Measurements from ENCODE around the gene CAMK1. TPM values are rescaled to one million over a fixed set of nuclear protein-coding genes. Genes with fewer than 3 reads are reported as not detected.

The CAMK1 gene
- total and polyA plus RNA-seq, 2 donors (not counting 3 experiments of a cell fraction or from before 2014, with no cell fraction given): 23.5 to 28.4 TPM

DNA sequence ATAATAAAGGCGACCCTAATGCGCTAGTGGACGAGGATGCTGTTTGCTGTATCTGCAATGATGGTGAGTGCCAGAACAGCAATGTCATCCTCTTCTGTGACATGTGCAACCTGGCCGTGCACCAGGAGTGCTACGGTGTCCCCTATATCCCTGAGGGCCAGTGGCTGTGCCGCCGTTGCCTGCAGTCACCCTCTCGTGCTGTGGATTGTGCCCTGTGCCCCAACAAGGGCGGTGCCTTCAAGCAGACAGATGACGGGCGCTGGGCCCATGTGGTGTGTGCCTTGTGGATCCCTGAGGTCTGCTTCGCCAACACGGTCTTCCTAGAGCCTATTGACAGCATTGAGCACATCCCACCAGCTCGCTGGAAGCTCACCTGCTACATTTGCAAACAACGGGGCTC lies 30.6 kb downstream of the CAMK1 start:
- H2AFZ ChIP-seq (ENCODE audit: low read depth, low read length): no peak overlapping the region
- H3K79me2 ChIP-seq (ENCODE audit: control insufficient read depth, insufficient read depth, low read length): peaks cover 16% of the 10 kb centered on the region
- intact Hi-C loops (cut with micrococcal nuclease): no loop called here

DNA sequence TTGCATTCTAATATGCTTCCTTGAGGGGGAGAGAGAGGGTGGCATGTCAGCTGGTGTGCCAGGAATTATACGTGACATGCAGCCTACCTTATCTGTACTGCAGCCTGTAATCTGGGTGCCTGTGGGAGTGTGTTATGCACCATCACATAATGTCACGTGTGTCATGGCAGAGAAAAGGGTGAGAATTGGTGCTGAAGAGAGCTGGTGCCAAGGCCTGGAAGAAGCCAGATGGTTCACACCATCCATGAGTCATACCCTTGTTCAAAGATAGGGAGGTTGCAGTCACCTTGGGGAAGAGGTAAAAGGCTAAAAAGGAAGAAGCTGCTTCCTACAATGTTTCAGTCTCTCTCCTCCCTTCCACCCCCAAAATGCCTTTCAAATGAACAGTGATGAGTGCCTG lies 32.9 kb downstream of the CAMK1 start:
- no peak overlapping the region for H2AFZ ChIP-seq (ENCODE audit: low read depth, low read length)
- no peaks in the 10 kb centered on the region for H3K27me3 ChIP-seq (ENCODE audit: control insufficient read depth in 2 of 2, insufficient read depth in 2 of 2, low read length in 2 of 2)
- H3K9ac ChIP-seq (replicated peaks; ENCODE audit: extremely low read depth, insufficient read depth, low read length): no peak overlapping the region
- TF ChIP-seq POLR2AphosphoS5 (IDR thresholded peaks at IDR 0.05; ENCODE audit: insufficient read depth, low read depth, low read length): no peak
- TF ChIP-seq, protein P1, sequence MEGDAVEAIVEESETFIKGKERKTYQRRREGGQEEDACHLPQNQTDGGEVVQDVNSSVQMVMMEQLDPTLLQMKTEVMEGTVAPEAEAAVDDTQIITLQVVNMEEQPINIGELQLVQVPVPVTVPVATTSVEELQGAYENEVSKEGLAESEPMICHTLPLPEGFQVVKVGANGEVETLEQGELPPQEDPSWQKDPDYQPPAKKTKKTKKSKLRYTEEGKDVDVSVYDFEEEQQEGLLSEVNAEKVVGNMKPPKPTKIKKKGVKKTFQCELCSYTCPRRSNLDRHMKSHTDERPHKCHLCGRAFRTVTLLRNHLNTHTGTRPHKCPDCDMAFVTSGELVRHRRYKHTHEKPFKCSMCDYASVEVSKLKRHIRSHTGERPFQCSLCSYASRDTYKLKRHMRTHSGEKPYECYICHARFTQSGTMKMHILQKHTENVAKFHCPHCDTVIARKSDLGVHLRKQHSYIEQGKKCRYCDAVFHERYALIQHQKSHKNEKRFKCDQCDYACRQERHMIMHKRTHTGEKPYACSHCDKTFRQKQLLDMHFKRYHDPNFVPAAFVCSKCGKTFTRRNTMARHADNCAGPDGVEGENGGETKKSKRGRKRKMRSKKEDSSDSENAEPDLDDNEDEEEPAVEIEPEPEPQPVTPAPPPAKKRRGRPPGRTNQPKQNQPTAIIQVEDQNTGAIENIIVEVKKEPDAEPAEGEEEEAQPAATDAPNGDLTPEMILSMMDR (IDR thresholded peaks at IDR 0.05; ENCODE audit: extremely low read depth in 1 of 2, insufficient read depth in 1 of 2, low read depth in 1 of 2, low read length in 2 of 2): no peak
- no peak for TF ChIP-seq MYC (IDR thresholded peaks at IDR 0.05; ENCODE audit: low read depth, low read length)
- TF ChIP-seq GATA2 (IDR thresholded peaks at IDR 0.05; ENCODE audit: insufficient read depth, insufficient read length, low read depth, low read length): no peak
- no peak for TF ChIP-seq JUN (IDR thresholded peaks at IDR 0.05; ENCODE audit: borderline replicate concordance, insufficient read depth, insufficient read length, low read depth)
- TF ChIP-seq FOS (IDR thresholded peaks at IDR 0.05; ENCODE audit: borderline replicate concordance, insufficient read depth, low read length): no peak
- TF ChIP-seq, protein P2, sequence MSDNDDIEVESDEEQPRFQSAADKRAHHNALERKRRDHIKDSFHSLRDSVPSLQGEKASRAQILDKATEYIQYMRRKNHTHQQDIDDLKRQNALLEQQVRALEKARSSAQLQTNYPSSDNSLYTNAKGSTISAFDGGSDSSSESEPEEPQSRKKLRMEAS (IDR thresholded peaks at IDR 0.05; ENCODE audit: insufficient read depth, insufficient read length): no peak
- TF ChIP-seq EZH2 (IDR thresholded peaks at IDR 0.05; ENCODE audit: borderline replicate concordance, low read depth, low read length, severe bottlenecking): no peak
- TF ChIP-seq POLR2A (IDR thresholded peaks at IDR 0.05; ENCODE audit: low read depth, low read length): no peak
- dilution Hi-C loops (cut with MboI; ENCODE audit: extremely low pct_ligation_motif_present, low sequenced_read_pairs): no loop called here
- H3K4me1 ChIP-seq (ENCODE audit: control insufficient read depth, extremely low read depth, insufficient read depth, low read length): peaks cover 11% of the 10 kb centered on the region
- intact Hi-C loops (cut with micrococcal nuclease): no loop called here
- no peak overlapping the region for H3K4me2 ChIP-seq (ENCODE audit: insufficient read depth, low read length)
- H4K20me1 ChIP-seq (replicated peaks; ENCODE audit: control insufficient read depth, extremely low read depth, insufficient read depth, low read length): peaks cover 4% of the 10 kb centered on the region
- H3K9me3 ChIP-seq (replicated peaks; ENCODE audit: control insufficient read depth, insufficient read depth, low read length): no peaks in the 10 kb centered on the region
- H3K4me3 ChIP-seq (replicated peaks in 1 of 3; ENCODE audit: insufficient read depth in 1 of 3, low read depth in 1 of 3, low read length in 3 of 3): no peak overlapping the region
- BruUV-seq (replicated peaks): no TSS peak
- DNase-seq (ENCODE audit: low read depth, low spot score): no peak
- H3K36me3 ChIP-seq (ENCODE audit: control insufficient read depth in 2 of 2, extremely low read depth in 1 of 2, insufficient read depth in 2 of 2, low read length in 2 of 2): peaks cover 33 to 58% of the 10 kb centered on the region in 2 experiments
- H3K27ac ChIP-seq (ENCODE audit: insufficient read depth, low read depth, low read length): no peak overlapping the region
- H3K79me2 ChIP-seq (ENCODE audit: control insufficient read depth, insufficient read depth, low read length): peaks cover 40% of the 10 kb centered on the region
- no peaks in the 10 kb centered on the region for H3K9me1 ChIP-seq (replicated peaks; ENCODE audit: control insufficient read depth, extremely low read depth, insufficient read depth, low read length)
- CTCF ChIA-PET: interaction anchor here (0.6 to 1.5 kb wide), 4 partner anchors 11 to 147 kb away, joined by 3 to 5 read pairs (median 3); partner anchors contain the start of gene OGG1
- no peak for FAIRE-seq
- POLR2A ChIA-PET: no interaction called here

More for the DNA sequence above, 30.6 kb downstream of the CAMK1 start:
- H3K4me3 ChIP-seq (replicated peaks in 1 of 3; ENCODE audit: insufficient read depth in 1 of 3, low read depth in 1 of 3, low read length in 3 of 3): no peak overlapping the region
- no peaks in the 10 kb centered on the region for H3K9me3 ChIP-seq (replicated peaks; ENCODE audit: control insufficient read depth, insufficient read depth, low read length)
- no peaks in the 10 kb centered on the region for H3K4me1 ChIP-seq (ENCODE audit: control insufficient read depth, extremely low read depth, insufficient read depth, low read length)
- TF ChIP-seq POLR2A (IDR thresholded peaks at IDR 0.05; ENCODE audit: low read depth, low read length) (no peak), GATA2 (IDR thresholded peaks at IDR 0.05; ENCODE audit: insufficient read depth, insufficient read length, low read depth, low read length) (no peak), POLR2AphosphoS5 (IDR thresholded peaks at IDR 0.05; ENCODE audit: insufficient read depth, low read depth, low read length) (no peak), JUN (IDR thresholded peaks at IDR 0.05; ENCODE audit: borderline replicate concordance, insufficient read depth, insufficient read length, low read depth) (no peak), FOS (IDR thresholded peaks at IDR 0.05; ENCODE audit: borderline replicate concordance, insufficient read depth, low read length) (no peak)
- TF ChIP-seq, protein P1 (IDR thresholded peaks at IDR 0.05; ENCODE audit: extremely low read depth in 1 of 2, insufficient read depth in 1 of 2, low read depth in 1 of 2, low read length in 2 of 2): no peak
- H3K27me3 ChIP-seq (ENCODE audit: control insufficient read depth in 2 of 2, insufficient read depth in 2 of 2, low read length in 2 of 2): no peaks in the 10 kb centered on the region
- H3K27ac ChIP-seq (ENCODE audit: insufficient read depth, low read depth, low read length): no peak overlapping the region
- dilution Hi-C loops (cut with MboI; ENCODE audit: extremely low pct_ligation_motif_present, low sequenced_read_pairs): no loop called here
- ChIA-PET POLR2A (no interaction called here), CTCF (no interaction called here)
- no peaks in the 10 kb centered on the region for H4K20me1 ChIP-seq (replicated peaks; ENCODE audit: control insufficient read depth, extremely low read depth, insufficient read depth, low read length)
- H3K9ac ChIP-seq (replicated peaks; ENCODE audit: extremely low read depth, insufficient read depth, low read length): no peak overlapping the region
- no peaks in the 10 kb centered on the region for H3K9me1 ChIP-seq (replicated peaks; ENCODE audit: control insufficient read depth, extremely low read depth, insufficient read depth, low read length)
- BruUV-seq (replicated peaks): no TSS peak
- peaks cover 42 to 75% of the 10 kb centered on the region in 2 experiments for H3K36me3 ChIP-seq (ENCODE audit: control insufficient read depth in 2 of 2, extremely low read depth in 1 of 2, insufficient read depth in 2 of 2, low read length in 2 of 2)
- H3K4me2 ChIP-seq (ENCODE audit: insufficient read depth, low read length): no peak overlapping the region
- DNase-seq (ENCODE audit: low read depth, low spot score) (no peak), FAIRE-seq (no peak)
